ENCODE results near the gene EXPH5.

The EXPH5 gene

DNA sequence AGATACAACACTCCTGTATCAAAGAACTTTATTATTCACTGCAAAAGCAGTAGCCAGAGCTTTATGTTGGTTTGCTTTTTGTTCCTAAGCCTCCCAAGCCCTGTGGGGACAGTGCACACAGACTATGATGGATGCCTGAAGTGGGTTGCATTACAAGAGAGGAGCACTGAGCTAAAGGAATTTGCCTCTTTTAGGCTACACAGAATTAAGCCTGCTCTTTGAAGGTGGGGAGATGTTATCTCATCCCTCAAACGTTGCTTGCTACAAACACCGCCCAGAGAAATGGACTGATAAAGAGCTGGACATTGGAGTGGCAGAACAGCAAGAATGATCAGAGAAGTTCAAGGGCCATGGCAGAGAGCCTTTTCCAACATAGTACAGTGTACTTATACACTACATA lies 92.8 kb downstream of the EXPH5 start:
- no peaks in the 10 kb centered on the region for H3K36me3 ChIP-seq (ENCODE audit: control insufficient read depth in 2 of 2, insufficient read depth in 2 of 2, low read length in 2 of 2)
- no peak overlapping the region for H3K9ac ChIP-seq (ENCODE audit: low read depth in 1 of 2, low read length in 2 of 2)
- H3K4me1 ChIP-seq (ENCODE audit: control insufficient read depth in 2 of 2, insufficient read depth in 2 of 2, low read length in 2 of 2) = peaks cover 4 to 10% of the 10 kb centered on the region in 2 donors
- H3K27ac ChIP-seq (ENCODE audit: low read depth in 2 of 2, low read length in 2 of 2) = no peak overlapping the region
- no peaks in the 10 kb centered on the region for H3K9me3 ChIP-seq (ENCODE audit: control insufficient read depth in 2 of 2, low read length in 2 of 2)
- H3K27me3 ChIP-seq (ENCODE audit: control insufficient read depth in 2 of 2, insufficient read depth in 2 of 2, low read length in 2 of 2) = no peaks in the 10 kb centered on the region
- H3K4me3 ChIP-seq (ENCODE audit: low read length in 2 of 2) = no peak overlapping the region

DNA sequence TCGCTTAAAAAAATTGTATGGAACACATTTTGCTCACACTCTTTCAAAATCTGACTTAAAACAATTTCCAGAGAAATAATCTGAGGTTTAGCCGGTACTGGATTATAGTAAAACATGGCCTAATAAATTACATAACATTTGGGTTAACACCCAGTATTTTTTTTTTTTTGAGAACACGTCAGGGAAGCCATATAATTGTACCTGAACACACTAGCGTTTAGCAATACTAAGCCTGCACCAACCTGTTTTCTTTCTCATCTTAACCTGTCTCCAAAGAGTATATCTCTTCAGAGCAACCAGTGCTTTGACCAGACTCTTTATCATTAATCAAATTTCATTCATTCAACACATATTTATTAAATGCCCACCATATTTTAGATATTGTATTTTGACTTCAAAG lies 93.4 kb downstream of the EXPH5 start:
- Histone ChIP-seq H3K27me3 (ENCODE audit: control insufficient read depth in 2 of 2, insufficient read depth in 2 of 2, low read length in 2 of 2) (no peaks in the 10 kb centered on the region), H3K4me3 (ENCODE audit: low read length in 2 of 2) (no peak overlapping the region), H3K9me3 (ENCODE audit: control insufficient read depth in 2 of 2, low read length in 2 of 2) (no peaks in the 10 kb centered on the region), H3K36me3 (ENCODE audit: control insufficient read depth in 2 of 2, insufficient read depth in 2 of 2, low read length in 2 of 2) (no peaks in the 10 kb centered on the region), H3K27ac (ENCODE audit: low read depth in 2 of 2, low read length in 2 of 2) (no peak overlapping the region), H3K9ac (ENCODE audit: low read depth in 1 of 2, low read length in 2 of 2) (no peak overlapping the region), H3K4me1 (ENCODE audit: control insufficient read depth in 2 of 2, insufficient read depth in 2 of 2, low read length in 2 of 2) (peaks cover 4 to 10% of the 10 kb centered on the region in 2 donors)

DNA sequence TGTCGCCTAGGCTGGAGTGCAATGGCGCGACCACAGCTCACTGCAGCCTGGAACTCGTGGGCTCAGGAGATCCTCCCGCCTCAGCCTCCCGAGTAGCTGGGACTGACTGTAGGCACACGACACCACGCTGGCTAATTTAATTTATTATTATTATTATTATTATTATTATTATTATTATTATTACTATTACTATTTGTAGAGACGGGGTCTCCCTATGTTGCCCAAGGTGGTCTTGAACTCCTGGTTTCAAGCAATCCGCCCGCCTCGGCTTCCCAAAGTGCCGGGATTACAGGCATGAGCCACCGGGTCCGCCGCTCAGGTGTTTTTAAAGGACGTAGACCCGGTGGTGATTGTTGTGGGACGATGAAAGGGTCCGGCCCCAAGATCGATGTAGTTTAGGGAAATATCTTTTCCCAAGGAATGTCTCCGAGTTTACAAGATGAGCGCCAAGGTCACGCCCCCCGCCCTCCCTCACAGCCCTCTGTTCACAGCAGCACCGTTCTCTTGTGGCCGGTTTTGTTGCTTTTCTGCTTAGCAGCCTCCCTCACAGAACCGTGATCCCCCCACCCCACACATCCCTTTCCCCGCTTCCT lies 94.7 kb downstream of the EXPH5 start:
- H3K9me3 ChIP-seq (ENCODE audit: control insufficient read depth in 2 of 2, low read length in 2 of 2) = no peaks in the 10 kb centered on the region
- H3K27ac ChIP-seq (ENCODE audit: low read depth in 2 of 2, low read length in 2 of 2) = peak overlapping the region; percentile 93 to 94
- peak overlapping the region; percentile 78 to 83 for H3K4me3 ChIP-seq (ENCODE audit: low read length in 2 of 2)
- H3K9ac ChIP-seq (ENCODE audit: low read depth in 1 of 2, low read length in 2 of 2) = peak overlapping the region; percentile 54 to 79
- no peaks in the 10 kb centered on the region for H3K27me3 ChIP-seq (ENCODE audit: control insufficient read depth in 2 of 2, insufficient read depth in 2 of 2, low read length in 2 of 2)
- H3K36me3 ChIP-seq (ENCODE audit: control insufficient read depth in 2 of 2, insufficient read depth in 2 of 2, low read length in 2 of 2) = no peaks in the 10 kb centered on the region
- peaks cover 4 to 10% of the 10 kb centered on the region in 2 donors for H3K4me1 ChIP-seq (ENCODE audit: control insufficient read depth in 2 of 2, insufficient read depth in 2 of 2, low read length in 2 of 2)

DNA sequence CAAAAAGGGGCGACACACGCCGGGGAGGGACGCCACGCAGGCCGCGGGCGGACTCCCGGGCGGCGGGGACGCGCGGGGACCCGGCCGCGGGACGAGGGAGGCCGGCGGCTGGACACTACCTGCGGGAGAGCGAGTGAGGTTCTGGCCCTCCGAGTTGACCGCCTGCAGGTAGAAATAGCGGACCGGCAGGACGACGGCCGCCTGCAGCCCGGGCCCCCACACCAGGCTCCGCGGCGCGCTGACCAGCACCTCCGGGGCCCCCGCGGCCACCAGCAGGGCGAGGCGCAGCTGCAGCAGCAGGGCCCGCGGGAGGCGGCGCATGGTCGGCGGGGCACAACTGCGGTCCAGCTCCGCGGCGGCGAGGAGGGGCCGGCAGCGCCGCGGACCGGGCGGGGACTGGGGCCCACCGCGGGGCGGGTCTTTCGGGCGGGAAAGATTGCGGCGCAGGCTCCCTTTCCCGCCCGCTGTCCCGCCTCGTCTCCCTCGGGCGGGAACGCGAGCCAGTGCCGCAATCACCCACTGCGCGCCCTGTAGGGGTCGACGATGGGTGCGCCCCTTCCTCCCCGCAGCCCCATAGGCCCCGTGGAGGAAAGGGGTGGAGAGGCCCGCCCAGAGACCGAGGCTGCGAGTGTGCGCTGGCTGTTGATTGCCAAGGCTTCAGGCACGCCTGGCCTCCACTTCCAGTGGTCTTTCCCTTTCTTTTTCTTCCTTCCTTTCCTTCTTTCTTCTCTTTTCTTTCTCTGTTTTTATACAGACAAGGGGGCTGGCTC lies 95.3 kb downstream of the EXPH5 start, which contains the start of gene POGLUT3:
Gene POGLUT3, minus strand, starts transcription at position 339 of the 770 bp plus-strand sequence. Its CDS starts 18 bp downstream, at position 321.
- H3K9ac ChIP-seq (ENCODE audit: low read depth in 1 of 2, low read length in 2 of 2) = peak within 1 kb of the TSS; percentile 74 to 79
- H3K4me3 ChIP-seq (ENCODE audit: low read length in 2 of 2) = peak within 1 kb of the TSS; percentile 78 to 83
- H3K36me3 ChIP-seq (ENCODE audit: control insufficient read depth in 2 of 2, insufficient read depth in 2 of 2, low read length in 2 of 2) = no peaks in the 10 kb centered on the region
- H3K27me3 ChIP-seq (ENCODE audit: control insufficient read depth in 2 of 2, insufficient read depth in 2 of 2, low read length in 2 of 2) = no peaks in the 10 kb centered on the region
- no peaks in the 10 kb centered on the region for H3K9me3 ChIP-seq (ENCODE audit: control insufficient read depth in 2 of 2, low read length in 2 of 2)
- peaks cover 4 to 10% of the 10 kb centered on the region in 2 donors for H3K4me1 ChIP-seq (ENCODE audit: control insufficient read depth in 2 of 2, insufficient read depth in 2 of 2, low read length in 2 of 2)
- H3K27ac ChIP-seq (ENCODE audit: low read depth in 2 of 2, low read length in 2 of 2) = peak within 1 kb of the TSS; percentile 93 to 94

DNA sequence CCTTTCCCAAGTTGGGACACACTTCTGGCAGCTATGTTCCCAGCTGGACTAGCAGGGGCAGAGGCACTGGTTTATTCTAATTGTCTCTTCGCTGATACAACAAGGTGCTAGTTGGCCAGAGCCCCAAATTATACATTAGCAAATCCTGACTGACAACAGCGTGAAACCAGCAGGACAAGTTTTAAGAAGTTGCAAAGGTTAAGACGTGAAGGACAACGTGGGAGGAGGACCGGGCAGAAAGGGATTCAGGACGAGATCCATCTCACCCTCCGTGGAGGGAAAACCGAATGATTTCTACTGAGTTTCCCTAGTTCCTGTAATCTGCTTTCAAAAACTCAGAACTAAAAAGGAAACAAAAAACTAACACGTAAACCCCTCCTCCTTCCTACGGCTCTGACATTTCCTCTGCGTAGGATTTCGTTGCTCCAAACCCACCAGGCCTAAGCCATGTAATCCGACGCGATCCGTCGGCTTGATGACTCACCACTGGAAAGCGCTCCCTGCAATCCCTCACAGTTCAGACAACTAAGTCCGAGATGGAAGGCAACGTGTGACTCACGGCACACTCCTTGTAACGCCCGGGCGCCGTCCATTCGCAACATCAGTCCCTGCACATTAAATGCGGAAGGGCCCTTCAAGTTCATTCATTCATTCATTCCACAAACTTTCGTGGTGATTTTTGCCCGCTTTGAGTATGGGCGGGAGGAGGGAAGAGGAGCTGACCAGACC lies 96.1 kb downstream of the EXPH5 start:
- Histone ChIP-seq H3K36me3 (ENCODE audit: control insufficient read depth in 2 of 2, insufficient read depth in 2 of 2, low read length in 2 of 2) (no peaks in the 10 kb centered on the region), H3K9me3 (ENCODE audit: control insufficient read depth in 2 of 2, low read length in 2 of 2) (no peaks in the 10 kb centered on the region), H3K9ac (ENCODE audit: low read depth in 1 of 2, low read length in 2 of 2) (peak overlapping the region; percentile 74 to 79), H3K4me1 (ENCODE audit: control insufficient read depth in 2 of 2, insufficient read depth in 2 of 2, low read length in 2 of 2) (peaks cover 4 to 10% of the 10 kb centered on the region in 2 donors), H3K27ac (ENCODE audit: low read depth in 2 of 2, low read length in 2 of 2) (peak overlapping the region; percentile 93 to 94), H3K27me3 (ENCODE audit: control insufficient read depth in 2 of 2, insufficient read depth in 2 of 2, low read length in 2 of 2) (no peaks in the 10 kb centered on the region), H3K4me3 (ENCODE audit: low read length in 2 of 2) (peak overlapping the region; percentile 78 to 83)

DNA sequence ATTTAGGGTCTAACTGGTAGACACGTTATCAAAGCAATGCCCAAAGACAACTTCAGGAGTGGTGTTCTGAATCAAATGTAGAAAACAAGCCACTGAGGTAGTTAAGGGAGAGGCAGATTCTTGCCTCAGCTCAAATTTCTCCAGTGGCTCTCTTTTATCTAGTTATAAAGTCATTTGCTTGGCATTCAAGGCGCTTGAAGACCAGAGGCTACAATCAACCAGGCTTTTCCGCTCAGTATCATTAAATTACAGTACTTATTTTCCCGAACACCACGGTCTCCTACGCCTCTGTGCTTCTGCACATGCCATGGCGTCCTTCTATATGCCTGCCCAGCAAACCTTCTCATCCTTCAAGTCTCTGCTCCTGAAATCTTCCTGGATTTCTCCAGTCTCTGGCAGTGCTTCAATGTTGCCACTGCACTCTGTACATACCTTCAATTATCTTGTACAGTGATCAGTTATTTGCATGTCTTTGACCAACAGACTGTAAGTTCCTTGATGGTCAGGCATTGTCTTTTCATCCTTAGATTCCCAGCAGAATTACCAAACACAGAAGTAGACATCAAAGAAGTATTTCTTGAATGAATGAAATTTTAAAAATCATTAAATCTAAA lies 96.8 kb downstream of the EXPH5 start:
- peak overlapping the region; percentile 74 to 79 for H3K9ac ChIP-seq (ENCODE audit: low read depth in 1 of 2, low read length in 2 of 2)
- H3K27me3 ChIP-seq (ENCODE audit: control insufficient read depth in 2 of 2, insufficient read depth in 2 of 2, low read length in 2 of 2) = no peaks in the 10 kb centered on the region
- H3K36me3 ChIP-seq (ENCODE audit: control insufficient read depth in 2 of 2, insufficient read depth in 2 of 2, low read length in 2 of 2) = no peaks in the 10 kb centered on the region
- peak overlapping the region; percentile 93 to 94 for H3K27ac ChIP-seq (ENCODE audit: low read depth in 2 of 2, low read length in 2 of 2)
- H3K4me1 ChIP-seq (ENCODE audit: control insufficient read depth in 2 of 2, insufficient read depth in 2 of 2, low read length in 2 of 2) = peaks cover 4 to 8% of the 10 kb centered on the region in 2 donors
- peak overlapping the region in 1 of 2 donors; percentile 83 for H3K4me3 ChIP-seq (ENCODE audit: low read length in 2 of 2)
- no peaks in the 10 kb centered on the region for H3K9me3 ChIP-seq (ENCODE audit: control insufficient read depth in 2 of 2, low read length in 2 of 2)

DNA sequence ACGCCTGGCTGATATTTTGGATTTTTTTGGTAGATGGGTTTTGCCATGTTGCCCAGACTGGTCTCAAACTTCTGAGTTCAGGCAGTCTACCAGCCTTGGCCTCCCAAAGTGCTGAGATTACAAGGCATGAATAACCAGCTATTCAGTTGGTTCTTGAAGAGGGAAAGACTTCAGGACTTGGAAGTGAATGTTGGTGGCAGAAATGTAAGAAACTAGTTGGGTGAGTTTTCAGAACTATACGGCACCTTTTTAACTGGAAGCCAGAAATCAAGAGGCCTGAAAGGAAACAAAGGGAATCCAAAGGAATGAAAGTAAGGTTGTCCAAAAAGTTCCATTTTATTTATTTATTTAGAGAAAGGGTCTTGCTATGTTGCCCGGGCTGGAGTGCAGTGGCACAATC lies 98.2 kb downstream of the EXPH5 start:
- no peak overlapping the region for H3K9ac ChIP-seq (ENCODE audit: low read depth in 1 of 2, low read length in 2 of 2)
- H3K27me3 ChIP-seq (ENCODE audit: control insufficient read depth in 2 of 2, insufficient read depth in 2 of 2, low read length in 2 of 2) = no peaks in the 10 kb centered on the region
- peaks cover 4 to 8% of the 10 kb centered on the region in 2 donors for H3K4me1 ChIP-seq (ENCODE audit: control insufficient read depth in 2 of 2, insufficient read depth in 2 of 2, low read length in 2 of 2)
- no peak overlapping the region for H3K4me3 ChIP-seq (ENCODE audit: low read length in 2 of 2)
- H3K27ac ChIP-seq (ENCODE audit: low read depth in 2 of 2, low read length in 2 of 2) = no peak overlapping the region
- no peaks in the 10 kb centered on the region for H3K36me3 ChIP-seq (ENCODE audit: control insufficient read depth in 2 of 2, insufficient read depth in 2 of 2, low read length in 2 of 2)
- no peaks in the 10 kb centered on the region for H3K9me3 ChIP-seq (ENCODE audit: control insufficient read depth in 2 of 2, low read length in 2 of 2)

DNA sequence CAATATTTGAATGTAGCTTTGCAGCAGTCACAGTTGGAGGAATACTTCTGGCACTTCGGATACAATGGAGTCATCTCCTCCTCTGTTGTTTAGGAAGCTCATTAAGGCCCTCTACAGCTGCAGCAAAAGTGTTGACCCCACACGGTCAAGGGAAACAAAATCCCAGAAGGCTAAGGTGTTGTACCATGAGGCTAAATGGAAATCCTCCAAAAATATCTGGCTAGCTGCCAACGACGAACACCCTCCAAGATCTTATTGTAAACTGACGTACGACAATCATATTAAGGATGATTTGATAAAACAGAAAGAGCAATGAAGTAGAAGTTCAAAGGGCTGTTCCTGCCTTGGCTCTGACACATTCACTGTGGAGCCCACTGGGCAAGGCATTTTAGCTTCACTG lies 99.4 kb downstream of the EXPH5 start:
- no peaks in the 10 kb centered on the region for H3K27me3 ChIP-seq (ENCODE audit: control insufficient read depth in 2 of 2, insufficient read depth in 2 of 2, low read length in 2 of 2)
- H3K9ac ChIP-seq (ENCODE audit: low read depth in 1 of 2, low read length in 2 of 2) = no peak overlapping the region
- H3K36me3 ChIP-seq (ENCODE audit: control insufficient read depth in 2 of 2, insufficient read depth in 2 of 2, low read length in 2 of 2) = peaks cover 0 to 6% of the 10 kb centered on the region in 2 donors
- H3K4me1 ChIP-seq (ENCODE audit: control insufficient read depth in 2 of 2, insufficient read depth in 2 of 2, low read length in 2 of 2) = peaks cover 4 to 8% of the 10 kb centered on the region in 2 donors
- H3K4me3 ChIP-seq (ENCODE audit: low read length in 2 of 2) = no peak overlapping the region
- no peak overlapping the region for H3K27ac ChIP-seq (ENCODE audit: low read depth in 2 of 2, low read length in 2 of 2)
- H3K9me3 ChIP-seq (ENCODE audit: control insufficient read depth in 2 of 2, low read length in 2 of 2) = no peaks in the 10 kb centered on the region

DNA sequence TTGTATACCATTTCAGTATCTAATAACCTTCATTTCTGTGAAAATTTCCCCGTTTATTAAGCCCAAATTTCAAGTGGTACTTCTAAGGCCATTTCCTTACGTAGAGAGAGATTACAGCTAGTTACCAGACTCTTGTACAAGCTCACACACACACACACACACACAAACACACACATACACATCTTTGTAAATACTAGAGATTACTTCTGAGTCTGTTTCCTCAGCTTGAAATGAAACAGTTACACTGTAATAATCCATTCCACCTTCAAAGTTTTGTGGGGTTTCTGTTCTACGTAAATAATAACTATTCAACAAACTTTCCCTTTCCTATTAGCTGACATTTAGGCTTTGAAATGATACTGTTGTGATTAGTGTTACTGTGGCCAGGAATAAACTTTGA lies 101.6 kb downstream of the EXPH5 start:
- Histone ChIP-seq H3K4me3 (ENCODE audit: low read length in 2 of 2) (no peak overlapping the region), H3K9me3 (ENCODE audit: control insufficient read depth in 2 of 2, low read length in 2 of 2) (no peaks in the 10 kb centered on the region), H3K9ac (ENCODE audit: low read depth in 1 of 2, low read length in 2 of 2) (no peak overlapping the region), H3K27me3 (ENCODE audit: control insufficient read depth in 2 of 2, insufficient read depth in 2 of 2, low read length in 2 of 2) (no peaks in the 10 kb centered on the region), H3K4me1 (ENCODE audit: control insufficient read depth in 2 of 2, insufficient read depth in 2 of 2, low read length in 2 of 2) (peaks cover 2% of the 10 kb centered on the region in 2 donors), H3K27ac (ENCODE audit: low read depth in 2 of 2, low read length in 2 of 2) (no peak overlapping the region), H3K36me3 (ENCODE audit: control insufficient read depth in 2 of 2, insufficient read depth in 2 of 2, low read length in 2 of 2) (peaks cover 0 to 6% of the 10 kb centered on the region in 2 donors)

Data from mucosa of rectum (tissue), 2 donors.